Dermis microvascular lymphatic vessel endothelial cell (primary cell): ENCODE results near the gene ELOVL5. TPM values are rescaled to one million over a fixed set of nuclear protein-coding genes. Genes with fewer than 3 reads are reported as not detected.

Experiments
- DNase-seq, 2 donors: peaks; one replicate each; pipeline versions ENCODE4 v3.0.0 to v3.0.0-alpha.2; 2010; ENCODE audit warnings: low read depth in 2 of 2
- total RNA-seq: library from RNA; depleted of rRNA; stranded (reverse); fragments of >200 nt; gene quantifications from 2 replicates; pipeline ENCODE4 v1.2.1, GENCODE V29; 2014

The ELOVL5 gene
- total RNA-seq, 1 donor from 2014 or later: 76.3 TPM

DNA sequence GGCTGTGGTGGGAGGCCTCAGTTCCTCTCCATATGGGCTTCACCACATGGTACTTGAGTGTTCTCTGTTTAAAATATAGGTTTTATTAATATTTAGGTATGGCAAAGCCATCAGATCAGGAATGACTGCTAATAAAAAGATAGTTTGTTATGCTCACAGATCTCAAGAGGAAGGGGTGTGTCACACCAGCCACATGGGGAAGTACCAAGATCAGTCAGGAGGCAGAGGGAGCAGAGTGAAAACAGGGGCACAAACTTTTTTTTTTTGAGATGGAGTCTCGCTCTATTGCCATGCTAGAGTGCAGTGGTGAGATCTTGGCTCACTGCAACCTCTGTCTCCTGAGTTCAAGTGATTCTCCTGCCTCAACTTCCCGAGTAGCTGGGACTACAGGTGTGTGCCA, 108.0 kb downstream of the ELOVL5 start:
- no peak for DNase-seq

DNA sequence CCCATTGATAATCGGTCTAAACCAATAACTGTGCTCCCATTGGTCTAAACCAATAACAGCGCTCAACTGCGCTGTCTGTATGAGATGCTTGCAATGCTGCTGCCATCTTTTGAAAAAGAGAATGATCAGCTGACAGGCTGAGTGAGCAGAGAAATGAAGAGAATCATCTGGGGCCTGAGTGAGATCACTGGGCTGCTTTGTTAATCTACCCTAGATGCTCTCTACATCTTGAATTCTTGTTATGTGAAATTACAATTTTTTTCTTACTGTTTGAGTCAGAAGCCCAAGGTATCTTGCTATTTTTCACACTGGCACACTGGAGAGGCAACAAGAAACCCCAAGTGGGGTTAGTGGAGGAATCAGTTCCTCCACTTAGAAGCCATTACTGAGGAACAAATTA, 108.6 kb downstream of the ELOVL5 start:
- DNase-seq: no peak

DNA sequence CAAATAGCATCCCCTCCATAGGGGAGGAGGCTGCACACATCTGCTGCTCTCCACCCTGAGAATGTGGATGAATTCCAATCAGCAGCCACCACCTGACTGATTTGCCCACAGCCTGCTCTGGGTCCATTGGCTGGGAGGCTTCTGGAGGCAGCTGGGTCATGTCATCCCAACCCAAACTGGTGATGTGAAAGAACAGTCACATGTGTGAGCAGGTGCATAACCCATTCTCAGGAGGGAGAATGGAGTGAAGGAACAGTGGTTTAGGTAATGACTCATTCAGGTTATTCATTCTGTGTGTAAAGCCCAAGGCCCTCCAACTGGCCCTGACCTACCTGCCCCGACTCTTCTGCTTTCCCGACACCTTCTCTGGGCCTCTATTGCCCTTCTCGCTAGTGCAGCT, 109.2 kb downstream of the ELOVL5 start:
- DNase-seq: no peak

DNA sequence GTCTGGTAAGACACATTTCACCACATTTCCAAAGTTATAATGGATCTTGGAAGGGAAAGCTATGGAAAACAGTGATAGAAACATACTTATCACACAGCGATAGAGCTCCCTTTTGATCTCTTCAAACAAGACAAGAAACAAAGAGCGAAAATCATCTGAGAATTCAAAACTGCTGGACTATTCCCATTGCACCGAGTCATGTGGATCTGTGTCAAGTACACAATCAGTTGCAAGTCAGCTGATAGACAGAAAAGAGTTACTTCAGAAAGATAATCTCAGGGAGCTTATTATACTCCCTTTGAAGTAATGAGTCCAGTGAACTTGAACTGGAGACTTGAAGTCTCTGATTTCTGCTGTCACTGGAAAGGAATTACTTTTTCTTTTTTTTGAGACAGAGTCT, 110.4 kb downstream of the ELOVL5 start:
- no peak for DNase-seq

DNA sequence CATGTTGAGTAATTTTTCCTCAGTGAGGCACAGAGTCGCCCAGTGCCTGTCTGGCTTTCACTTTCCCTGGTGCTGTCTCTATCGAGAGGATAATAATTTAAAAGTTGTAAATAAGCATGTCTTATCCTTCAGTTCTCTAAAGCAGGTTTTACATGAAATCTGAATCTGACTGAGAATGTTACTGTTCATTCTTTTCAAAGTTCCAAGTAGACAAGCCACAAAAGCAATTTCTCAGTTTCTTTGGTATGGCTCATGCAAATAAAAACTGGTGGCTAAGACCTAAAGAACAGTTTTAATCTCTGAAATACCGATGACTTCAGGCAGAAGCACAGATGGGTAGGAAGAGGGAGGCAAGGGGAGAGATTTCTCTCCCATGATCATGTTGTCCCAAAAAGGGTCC, 112.5 kb downstream of the ELOVL5 start:
- DNase-seq: no peak

DNA sequence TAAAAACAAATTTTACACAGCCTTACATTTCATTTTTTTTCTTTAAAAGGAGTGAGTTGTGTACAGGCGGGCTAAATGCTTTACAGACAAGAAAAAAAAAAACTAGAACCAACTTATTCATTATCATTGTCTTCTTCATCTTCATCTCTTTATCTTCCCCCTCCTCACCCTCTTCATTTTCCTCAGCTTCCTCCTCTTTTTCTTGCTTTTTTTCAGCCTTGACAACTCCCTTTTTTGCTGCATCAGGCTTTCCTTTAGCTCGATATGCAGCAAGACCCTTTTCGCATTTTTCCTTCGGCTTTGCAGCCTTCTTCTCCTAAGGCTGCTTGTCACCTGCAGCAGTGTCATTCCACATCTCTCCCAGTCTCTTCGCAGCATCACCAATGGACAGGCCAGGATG, 113.2 kb downstream of the ELOVL5 start:
- no peak for DNase-seq

DNA sequence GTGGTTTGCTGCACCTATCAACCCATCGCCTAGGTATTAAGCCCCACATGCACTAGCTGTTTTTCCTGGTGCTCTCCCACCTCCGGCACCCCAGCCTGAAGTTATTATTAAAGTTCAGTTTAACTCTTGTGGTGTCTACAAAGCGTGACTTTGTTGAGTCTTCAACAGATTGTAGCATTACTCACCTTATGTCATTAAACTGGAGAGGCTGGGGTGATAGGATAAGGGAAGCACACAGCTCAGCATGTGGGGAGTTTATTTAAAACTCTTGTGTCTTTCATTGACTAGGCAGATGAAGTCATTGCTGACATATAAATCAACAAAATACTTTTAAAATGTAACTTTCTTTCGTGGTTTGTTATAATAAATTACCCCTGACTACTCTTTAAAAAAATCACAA, 115.4 kb downstream of the ELOVL5 start:
- DNase-seq: no peak

DNA sequence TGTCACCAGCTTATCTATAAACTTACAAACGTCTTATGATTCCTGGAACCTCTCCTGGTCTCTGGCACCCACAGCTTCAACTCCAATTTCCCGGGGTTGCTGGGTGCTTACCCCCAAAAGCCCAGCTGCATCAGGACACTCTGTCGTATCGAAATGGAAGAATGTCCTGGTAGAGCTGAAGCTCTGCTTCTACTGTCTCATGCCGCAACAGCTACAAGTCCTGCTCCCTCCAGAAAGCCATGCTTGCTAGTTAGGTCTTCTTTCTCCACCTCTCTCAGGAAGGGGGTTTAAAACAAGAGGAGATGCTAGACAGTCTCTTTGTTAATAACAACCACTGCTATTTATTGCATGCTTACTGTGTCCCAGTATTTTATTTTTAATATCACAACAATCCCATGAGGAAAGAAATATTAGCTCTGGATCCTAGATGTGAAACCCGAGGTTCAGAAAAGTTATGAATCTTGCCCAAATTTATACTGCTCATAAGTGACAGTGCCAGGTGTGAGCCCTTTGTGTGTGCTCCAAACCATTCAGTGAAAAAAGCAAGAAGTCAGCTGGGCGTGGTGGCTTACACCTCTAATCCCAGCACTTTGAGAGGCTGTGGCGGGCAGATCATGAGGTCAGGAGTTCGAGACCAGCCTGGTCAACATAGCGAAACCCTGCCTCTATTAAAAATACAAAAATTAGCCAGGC, 117.8 kb downstream of the ELOVL5 start:
- DNase-seq: no peak

DNA sequence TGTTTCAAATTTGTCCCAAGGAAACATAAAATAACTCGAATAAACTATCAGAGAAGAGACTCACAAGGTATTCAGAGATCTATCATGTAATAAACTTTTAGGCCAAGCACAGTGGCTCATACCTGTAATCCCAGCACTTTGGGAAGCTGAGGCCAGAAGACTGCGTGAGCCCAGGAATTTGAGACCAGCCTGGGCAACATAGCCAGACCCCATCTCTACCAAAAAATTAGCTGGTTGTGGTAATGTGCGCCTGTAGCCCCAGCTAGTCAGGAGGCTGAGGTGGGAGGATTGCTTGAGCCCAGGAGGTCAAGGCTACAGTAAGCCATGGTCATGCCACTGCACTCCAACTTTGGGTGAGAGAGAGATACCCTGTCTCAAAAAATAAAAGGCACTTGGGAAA, 120.9 kb downstream of the ELOVL5 start:
- DNase-seq: no peak

DNA sequence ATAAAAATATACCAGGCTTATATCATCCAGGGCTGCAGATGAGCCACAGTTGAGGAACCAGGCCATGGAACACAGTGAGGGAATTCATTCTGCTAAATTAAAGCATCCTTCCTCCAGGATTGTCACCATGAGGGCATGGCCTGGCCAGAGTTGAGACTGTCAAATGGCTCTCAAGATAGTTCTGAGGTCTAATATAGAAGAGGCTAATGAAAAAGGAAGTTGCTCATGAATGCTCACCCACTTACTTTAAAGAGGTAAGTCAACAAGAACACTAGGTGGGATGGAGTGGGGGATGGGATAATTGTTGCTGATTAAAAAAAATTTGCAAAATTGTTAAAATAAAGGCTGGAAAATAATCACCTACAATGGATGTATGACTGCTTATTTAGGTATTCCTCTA, 128.1 kb downstream of the ELOVL5 start:
- DNase-seq: no peak

Other genes with a start within 250 kb of the ELOVL5 start
- gene GCM1, start 200.1 kb downstream of the ELOVL5 start, total RNA-seq: under 0.01 TPM in 2 replicates
- 19.0 and 22.6 TPM in 2 replicates for gene GCLC, start 196.2 kb upstream of the ELOVL5 start, total RNA-seq